Bronchial epithelial cell (primary cell): ENCODE measurements around the gene KIF17. TPM values are rescaled to one million over a fixed set of nuclear protein-coding genes. Genes with fewer than 3 reads are reported as not detected.
"Not testable (repeated sequence)": the region's sequence is repeated elsewhere in the genome, so short reads cannot be mapped to it uniquely, and the experiment has no call there.

Experiments used
- DNase-seq: peaks from one replicate; pipeline ENCODE4 v3.0.0-alpha.2; 2010; ENCODE audit warnings: low read depth
- FAIRE-seq: peaks from 2 replicates; lab custom pipeline; 2011; peaks lifted over from hg19 to GRCh38; lab: Jason Lieb, UNC
- H3K27me3 ChIP-seq: 2 replicates; pipeline ENCODE4 v1.5.1; 2011; ENCODE audit warnings: low read length; ENCODE audit not compliant: control insufficient read depth, insufficient read depth
- H3K36me3 ChIP-seq: 2 replicates; pipeline ENCODE4 v1.5.1; 2011; ENCODE audit warnings: low read length; ENCODE audit not compliant: control insufficient read depth, insufficient read depth
- H3K4me3 ChIP-seq: 2 replicates; pipeline ENCODE4 v1.5.1; 2011; ENCODE audit warnings: mild to moderate bottlenecking, low read depth, low read length, control low read depth
- total RNA-seq: library from RNA; depleted of rRNA; stranded (reverse); fragments of >200 nt; gene quantifications from 2 replicates; pipeline ENCODE4 v1.2.1, GENCODE V29; 2014
- TF ChIP-seq, protein P1 (sequence below): IDR thresholded peaks from 2 replicates; pipeline ENCODE4 v1.5.1; 2011; ENCODE audit warnings: mild to moderate bottlenecking, moderate library complexity, low read length, control low read depth, inconsistent platforms; ENCODE audit not compliant: insufficient read depth, severe bottlenecking

KIF17 gene
- total RNA-seq, 1 donor from 2014 or later = 3.2 TPM

DNA sequence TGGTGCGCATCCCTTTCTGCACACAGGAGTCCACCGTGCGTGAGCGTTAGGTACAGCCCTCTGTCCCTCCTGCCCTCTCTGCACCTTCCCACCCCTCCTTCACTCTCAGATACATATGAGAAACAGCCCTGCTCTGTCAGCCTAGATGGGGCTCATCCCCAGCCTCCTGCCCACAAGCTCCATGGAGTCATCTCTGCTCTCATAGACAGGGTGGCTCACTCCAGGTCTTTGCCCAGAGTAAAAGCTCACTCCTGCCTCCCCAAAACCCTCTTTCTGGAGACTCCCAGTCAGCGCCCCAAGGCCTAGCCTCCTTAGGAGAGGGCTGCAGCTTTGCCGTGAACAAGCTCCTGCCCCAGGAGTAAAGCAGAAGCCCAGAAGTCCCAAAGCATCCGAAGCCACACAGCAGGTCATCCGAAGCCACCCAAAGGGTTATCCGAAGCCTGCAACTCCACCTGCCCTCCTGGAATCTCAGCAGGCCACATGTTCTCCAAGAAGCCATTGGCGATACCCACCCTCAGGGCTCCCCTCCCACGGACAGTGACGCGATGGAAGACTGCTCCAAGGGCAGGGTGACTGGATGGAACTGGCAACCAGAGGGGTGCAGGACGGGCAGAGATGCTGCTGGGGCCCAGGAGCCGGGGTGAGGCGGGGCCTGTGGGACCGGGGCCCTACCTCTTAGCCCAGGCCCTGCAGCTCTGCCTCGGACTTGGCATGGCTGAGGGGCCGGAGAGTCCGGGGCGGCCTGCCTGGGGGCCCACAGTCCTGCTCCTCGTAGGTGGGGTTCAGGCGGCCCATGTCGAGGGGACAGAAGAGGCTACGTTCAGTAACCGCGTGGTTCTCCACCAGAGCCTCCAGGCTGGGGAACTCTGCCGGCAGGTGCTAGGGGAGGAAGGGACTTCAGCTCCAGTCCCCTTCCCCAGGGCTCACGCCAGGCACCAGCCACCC lies 3.6 kb upstream of the KIF17 start:
- FAIRE-seq = no peak

DNA sequence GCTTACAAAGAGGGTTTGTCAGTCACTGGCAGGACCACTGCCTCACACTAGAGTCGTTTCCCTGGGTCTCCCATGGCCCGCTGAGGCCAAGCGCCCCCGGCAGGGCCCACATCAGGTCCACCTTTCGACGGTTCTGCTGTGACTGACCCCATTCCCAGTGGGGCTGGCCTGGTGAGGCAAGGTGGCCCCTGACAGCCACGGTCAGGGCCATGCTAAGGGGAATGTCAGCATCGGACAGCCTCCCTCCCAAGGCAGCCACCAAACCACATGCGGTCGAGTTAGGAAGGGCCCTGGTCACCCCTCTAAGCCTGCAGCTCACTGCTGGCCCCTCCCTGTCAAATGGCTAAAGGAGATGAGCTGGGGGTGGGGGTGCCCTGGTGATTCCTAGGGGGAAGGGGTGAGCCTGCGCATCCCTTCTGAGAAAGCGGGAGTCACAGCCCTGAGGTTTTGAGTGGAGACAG lies 2.9 kb upstream of the KIF17 start:
- H3K36me3 ChIP-seq = peaks cover 8% of the 10 kb centered on the region
- DNase-seq (no peak), FAIRE-seq (no peak)
- TF ChIP-seq, protein P1, sequence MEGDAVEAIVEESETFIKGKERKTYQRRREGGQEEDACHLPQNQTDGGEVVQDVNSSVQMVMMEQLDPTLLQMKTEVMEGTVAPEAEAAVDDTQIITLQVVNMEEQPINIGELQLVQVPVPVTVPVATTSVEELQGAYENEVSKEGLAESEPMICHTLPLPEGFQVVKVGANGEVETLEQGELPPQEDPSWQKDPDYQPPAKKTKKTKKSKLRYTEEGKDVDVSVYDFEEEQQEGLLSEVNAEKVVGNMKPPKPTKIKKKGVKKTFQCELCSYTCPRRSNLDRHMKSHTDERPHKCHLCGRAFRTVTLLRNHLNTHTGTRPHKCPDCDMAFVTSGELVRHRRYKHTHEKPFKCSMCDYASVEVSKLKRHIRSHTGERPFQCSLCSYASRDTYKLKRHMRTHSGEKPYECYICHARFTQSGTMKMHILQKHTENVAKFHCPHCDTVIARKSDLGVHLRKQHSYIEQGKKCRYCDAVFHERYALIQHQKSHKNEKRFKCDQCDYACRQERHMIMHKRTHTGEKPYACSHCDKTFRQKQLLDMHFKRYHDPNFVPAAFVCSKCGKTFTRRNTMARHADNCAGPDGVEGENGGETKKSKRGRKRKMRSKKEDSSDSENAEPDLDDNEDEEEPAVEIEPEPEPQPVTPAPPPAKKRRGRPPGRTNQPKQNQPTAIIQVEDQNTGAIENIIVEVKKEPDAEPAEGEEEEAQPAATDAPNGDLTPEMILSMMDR = no peak
- no peak overlapping the region for H3K4me3 ChIP-seq
- H3K27me3 ChIP-seq = no peaks in the 10 kb centered on the region

More for the DNA sequence above, 3.6 kb upstream of the KIF17 start:
- TF ChIP-seq, protein P1 = no peak
- no peak for DNase-seq
- Histone ChIP-seq H3K4me3 (no peak overlapping the region), H3K36me3 (peaks cover 8% of the 10 kb centered on the region), H3K27me3 (no peaks in the 10 kb centered on the region)

DNA sequence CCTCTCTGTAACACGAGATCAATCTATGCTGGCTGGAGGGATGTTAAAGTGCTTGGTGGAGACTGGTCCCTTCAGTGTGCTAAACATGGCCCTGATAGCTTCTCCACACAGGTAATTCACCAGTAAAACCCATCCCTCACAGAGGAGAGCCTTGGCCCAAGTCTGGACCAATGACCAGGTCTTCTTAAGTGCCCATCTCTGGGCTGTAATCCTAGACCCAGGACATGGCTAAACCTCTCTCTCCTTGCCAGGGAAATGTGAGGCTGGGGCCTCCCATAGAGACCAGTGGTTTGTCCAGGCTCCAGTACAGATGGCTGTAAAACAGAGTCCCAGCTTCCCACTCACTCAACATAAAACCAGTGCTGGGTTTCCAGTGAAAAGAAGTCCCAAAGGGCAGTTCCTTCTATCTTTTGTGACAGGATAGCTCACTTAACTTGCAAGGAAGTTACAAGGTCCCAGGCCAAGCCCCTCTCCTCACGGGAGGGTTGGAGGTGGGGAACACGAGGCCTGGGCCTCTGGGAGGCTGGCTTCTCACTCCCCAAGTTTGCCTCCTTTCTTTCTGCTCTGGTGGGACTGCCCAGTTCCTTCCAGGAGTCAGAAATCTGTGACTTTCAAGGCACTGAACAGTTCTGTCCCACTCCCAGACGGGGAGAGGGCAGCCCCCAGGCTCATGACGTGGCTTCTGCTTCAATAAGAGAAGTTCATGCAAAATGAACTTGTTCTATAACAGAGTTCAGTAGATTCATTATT lies 2.2 kb upstream of the KIF17 start:
- no peak for FAIRE-seq
- TF ChIP-seq, protein P1 = no peak
- no peaks in the 10 kb centered on the region for H3K27me3 ChIP-seq
- H3K36me3 ChIP-seq = peaks cover 8% of the 10 kb centered on the region
- DNase-seq = no peak
- H3K4me3 ChIP-seq = no peak overlapping the region

DNA sequence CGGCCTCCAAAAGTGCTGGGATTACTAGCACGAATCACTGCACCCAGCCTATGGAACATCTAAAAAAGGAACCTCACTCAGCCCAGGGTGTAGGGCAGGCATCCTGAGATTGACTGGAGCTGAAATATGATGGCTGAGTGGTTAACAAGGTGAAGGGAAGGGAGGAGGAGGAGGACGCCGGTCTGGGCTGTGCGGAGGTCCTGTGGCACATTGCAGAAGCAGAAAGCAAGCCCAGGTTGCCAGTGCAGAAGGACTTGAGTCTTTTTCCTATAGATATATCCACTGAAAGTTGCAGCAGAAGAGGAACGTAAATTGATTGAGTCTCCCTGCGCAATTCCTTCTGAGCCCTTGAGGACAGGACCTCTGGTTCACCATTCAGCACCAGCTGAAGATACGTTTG lies 1.5 kb upstream of the KIF17 start:
- no peak for DNase-seq
- Histone ChIP-seq H3K27me3 (no peaks in the 10 kb centered on the region), H3K4me3 (no peak overlapping the region), H3K36me3 (peaks cover 8% of the 10 kb centered on the region)
- TF ChIP-seq, protein P1 = no peak
- FAIRE-seq = no peak

DNA sequence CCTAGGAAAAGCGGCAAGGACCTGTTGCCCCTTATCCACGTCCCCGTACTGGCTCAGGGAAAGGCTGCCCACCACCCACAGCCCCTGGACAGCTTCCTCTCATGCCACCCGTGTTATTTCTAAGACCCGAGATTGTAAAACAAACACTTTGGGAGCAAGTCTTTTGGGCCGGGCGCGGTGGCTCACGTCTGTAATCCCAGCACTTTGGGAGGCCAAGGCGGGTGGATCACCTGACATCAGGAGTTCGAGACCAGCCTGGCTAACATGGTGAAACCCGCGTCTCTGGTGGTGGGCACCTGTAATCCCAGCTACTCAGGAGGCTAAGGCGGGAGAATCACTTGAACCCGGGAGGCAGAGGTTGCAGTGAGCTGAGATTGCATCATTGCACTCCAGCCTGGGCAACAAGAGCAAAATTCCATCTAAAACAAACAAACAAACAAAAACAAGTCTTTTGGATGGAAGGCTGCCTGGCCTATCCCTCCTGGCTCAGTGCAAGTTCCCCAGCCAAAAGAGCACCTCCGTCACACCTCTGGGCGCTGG lies 606 bp upstream of the KIF17 start:
- not testable (repeated sequence) for H3K36me3 ChIP-seq, FAIRE-seq, DNase-seq

DNA sequence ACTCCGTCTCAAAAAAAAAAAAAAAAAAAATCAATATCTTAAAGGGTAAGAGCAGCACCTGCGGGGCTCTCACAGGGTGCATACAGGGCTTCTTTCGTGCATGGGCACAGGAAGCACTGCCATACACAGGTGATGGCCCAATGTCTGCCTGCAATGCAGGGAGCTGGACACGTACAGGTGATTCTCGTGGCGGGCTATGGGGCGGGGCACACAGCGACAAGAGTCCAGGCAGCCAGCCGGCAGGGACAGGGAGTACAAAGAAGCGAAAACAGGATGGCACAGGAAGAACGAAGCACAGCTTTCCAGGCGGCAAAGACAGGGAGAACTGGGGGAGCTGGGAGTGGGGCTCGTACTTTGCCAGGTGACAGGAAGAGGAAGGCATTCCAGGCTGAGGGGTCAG lies 1.6 kb downstream of the KIF17 start:
- TF ChIP-seq, protein P1 = no peak
- no peaks in the 10 kb centered on the region for H3K27me3 ChIP-seq

More for the DNA sequence above, 606 bp upstream of the KIF17 start:
- H3K27me3 ChIP-seq = not testable (repeated sequence)
- peak overlapping the region; percentile 42 for H3K4me3 ChIP-seq

More for the DNA sequence above, 1.6 kb downstream of the KIF17 start:
- FAIRE-seq (no peak), DNase-seq (no peak)
- Histone ChIP-seq H3K4me3 (no peak overlapping the region), H3K36me3 (no peaks in the 10 kb centered on the region)
